Measurements from ENCODE around the gene KIAA0930. TPM values are rescaled to one million over a fixed set of nuclear protein-coding genes. Genes with fewer than 3 reads are reported as not detected.

KIAA0930 gene
- polyA plus RNA-seq, 1 donor from 2014 or later = 129 TPM

DNA sequence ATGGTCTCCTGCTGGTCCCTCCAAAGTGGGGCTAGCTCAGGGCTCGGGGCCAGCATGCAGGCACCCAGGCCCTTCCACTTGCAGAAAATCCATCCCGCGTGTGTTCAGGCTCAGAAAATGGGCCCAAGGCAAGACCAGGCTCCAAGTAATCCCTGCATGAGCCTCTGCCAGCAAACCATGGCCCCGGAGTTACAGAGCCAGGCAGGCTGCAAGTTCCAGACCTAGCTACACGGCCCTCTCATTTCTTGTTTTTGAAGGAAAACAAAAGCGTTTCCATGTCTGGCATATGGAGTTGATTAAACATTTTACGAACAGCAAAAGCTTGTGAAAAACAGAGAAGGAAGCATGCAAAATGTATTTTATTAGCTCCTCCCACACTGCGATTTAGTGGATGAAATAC is 29.7 kb downstream of the KIAA0930 start:
- H3K79me2 ChIP-seq (replicated peaks; ENCODE audit: insufficient read depth, low read length) = peaks cover 13% of the 10 kb centered on the region
- no peaks in the 10 kb centered on the region for H3K27me3 ChIP-seq (ENCODE audit: insufficient read depth, low read depth, low read length)
- no peaks in the 10 kb centered on the region for H3K9me3 ChIP-seq (ENCODE audit: low read length)
- no peaks in the 10 kb centered on the region for H4K20me1 ChIP-seq (ENCODE audit: insufficient read depth)
- H3K4me2 ChIP-seq (ENCODE audit: low read length) = no peak overlapping the region
- no peaks in the 10 kb centered on the region for H3F3A ChIP-seq (ENCODE audit: insufficient read depth, low read length, poor library complexity, severe bottlenecking)
- H3K4me3 ChIP-seq (ENCODE audit: low read length) = no peak overlapping the region
- no peak overlapping the region for H3K27ac ChIP-seq (ENCODE audit: low read length)
- no peaks in the 10 kb centered on the region for H3K9me2 ChIP-seq (ENCODE audit: insufficient read depth, low read length)
- no peak overlapping the region for H2AFZ ChIP-seq (ENCODE audit: low read depth, low read length)
- no peak for TF ChIP-seq RAD21 (conservative IDR thresholded peaks at IDR 0.05)
- TF ChIP-seq SMC3 (conservative IDR thresholded peaks at IDR 0.05; ENCODE audit: poor library complexity) = no peak
- no peak for TF ChIP-seq POLR2AphosphoS5 (IDR thresholded peaks at IDR 0.05)
- no peak for TF ChIP-seq MXI1 (conservative IDR thresholded peaks at IDR 0.05; ENCODE audit: poor library complexity, severe bottlenecking)
- no peak for TF ChIP-seq EZH2 (IDR thresholded peaks at IDR 0.05; ENCODE audit: borderline replicate concordance, insufficient read depth, low read length, poor library complexity, severe bottlenecking)
- no peak for TF ChIP-seq TAF1 (IDR thresholded peaks at IDR 0.05; ENCODE audit: low read depth)
- TF ChIP-seq EP300 (conservative IDR thresholded peaks at IDR 0.05; ENCODE audit: poor library complexity, severe bottlenecking) = no peak
- TF ChIP-seq CTCF (IDR thresholded peaks at IDR 0.05; ENCODE audit: poor library complexity, severe bottlenecking) = no peak
- TF ChIP-seq, protein P1, sequence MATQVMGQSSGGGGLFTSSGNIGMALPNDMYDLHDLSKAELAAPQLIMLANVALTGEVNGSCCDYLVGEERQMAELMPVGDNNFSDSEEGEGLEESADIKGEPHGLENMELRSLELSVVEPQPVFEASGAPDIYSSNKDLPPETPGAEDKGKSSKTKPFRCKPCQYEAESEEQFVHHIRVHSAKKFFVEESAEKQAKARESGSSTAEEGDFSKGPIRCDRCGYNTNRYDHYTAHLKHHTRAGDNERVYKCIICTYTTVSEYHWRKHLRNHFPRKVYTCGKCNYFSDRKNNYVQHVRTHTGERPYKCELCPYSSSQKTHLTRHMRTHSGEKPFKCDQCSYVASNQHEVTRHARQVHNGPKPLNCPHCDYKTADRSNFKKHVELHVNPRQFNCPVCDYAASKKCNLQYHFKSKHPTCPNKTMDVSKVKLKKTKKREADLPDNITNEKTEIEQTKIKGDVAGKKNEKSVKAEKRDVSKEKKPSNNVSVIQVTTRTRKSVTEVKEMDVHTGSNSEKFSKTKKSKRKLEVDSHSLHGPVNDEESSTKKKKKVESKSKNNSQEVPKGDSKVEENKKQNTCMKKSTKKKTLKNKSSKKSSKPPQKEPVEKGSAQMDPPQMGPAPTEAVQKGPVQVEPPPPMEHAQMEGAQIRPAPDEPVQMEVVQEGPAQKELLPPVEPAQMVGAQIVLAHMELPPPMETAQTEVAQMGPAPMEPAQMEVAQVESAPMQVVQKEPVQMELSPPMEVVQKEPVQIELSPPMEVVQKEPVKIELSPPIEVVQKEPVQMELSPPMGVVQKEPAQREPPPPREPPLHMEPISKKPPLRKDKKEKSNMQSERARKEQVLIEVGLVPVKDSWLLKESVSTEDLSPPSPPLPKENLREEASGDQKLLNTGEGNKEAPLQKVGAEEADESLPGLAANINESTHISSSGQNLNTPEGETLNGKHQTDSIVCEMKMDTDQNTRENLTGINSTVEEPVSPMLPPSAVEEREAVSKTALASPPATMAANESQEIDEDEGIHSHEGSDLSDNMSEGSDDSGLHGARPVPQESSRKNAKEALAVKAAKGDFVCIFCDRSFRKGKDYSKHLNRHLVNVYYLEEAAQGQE (IDR thresholded peaks at IDR 0.05; ENCODE audit: borderline replicate concordance) = no peak
- H3K36me3 ChIP-seq (ENCODE audit: insufficient read depth, low read length) = no peaks in the 10 kb centered on the region
- H3K9ac ChIP-seq (ENCODE audit: low read length) = no peak overlapping the region

DNA sequence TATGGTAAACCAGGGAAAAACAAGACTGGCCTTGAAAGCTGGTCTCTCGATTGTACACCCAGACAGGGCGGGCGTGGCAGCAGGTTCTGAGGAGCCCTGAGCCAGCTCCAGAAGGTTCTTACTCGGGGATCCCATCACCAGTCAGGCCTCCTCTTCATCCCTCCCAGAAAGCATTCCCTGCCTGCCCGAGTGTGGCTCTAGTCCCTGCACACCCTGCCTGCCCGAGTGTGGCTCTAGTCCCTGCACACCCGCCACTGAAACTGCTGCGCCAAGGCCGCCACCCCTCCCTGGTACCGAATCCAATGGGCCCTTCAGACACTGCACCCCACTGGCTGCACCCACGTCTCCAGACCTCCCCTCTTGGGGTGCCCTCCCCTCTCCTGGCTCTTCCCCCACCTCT is 30.1 kb downstream of the KIAA0930 start:
- Histone ChIP-seq H3K9ac (ENCODE audit: low read length) (no peak overlapping the region), H3K9me3 (ENCODE audit: low read length) (no peaks in the 10 kb centered on the region), H3K4me3 (ENCODE audit: low read length) (no peak overlapping the region)

More for the DNA sequence above, 30.1 kb downstream of the KIAA0930 start:
- Histone ChIP-seq H3K27me3 (ENCODE audit: insufficient read depth, low read depth, low read length) (no peaks in the 10 kb centered on the region), H3K9me2 (ENCODE audit: insufficient read depth, low read length) (no peaks in the 10 kb centered on the region), H3K27ac (ENCODE audit: low read length) (no peak overlapping the region), H3K79me2 (replicated peaks; ENCODE audit: insufficient read depth, low read length) (peaks cover 12% of the 10 kb centered on the region), H3K36me3 (ENCODE audit: insufficient read depth, low read length) (no peaks in the 10 kb centered on the region), H3F3A (ENCODE audit: insufficient read depth, low read length, poor library complexity, severe bottlenecking) (no peaks in the 10 kb centered on the region), H3K4me2 (ENCODE audit: low read length) (no peak overlapping the region), H4K20me1 (ENCODE audit: insufficient read depth) (no peaks in the 10 kb centered on the region), H2AFZ (ENCODE audit: low read depth, low read length) (no peak overlapping the region)
- TF ChIP-seq, protein P1 (IDR thresholded peaks at IDR 0.05; ENCODE audit: borderline replicate concordance) = no peak
- TF ChIP-seq CTCF (IDR thresholded peaks at IDR 0.05; ENCODE audit: poor library complexity, severe bottlenecking) (no peak), EZH2 (IDR thresholded peaks at IDR 0.05; ENCODE audit: borderline replicate concordance, insufficient read depth, low read length, poor library complexity, severe bottlenecking) (no peak), RAD21 (conservative IDR thresholded peaks at IDR 0.05) (no peak), EP300 (conservative IDR thresholded peaks at IDR 0.05; ENCODE audit: poor library complexity, severe bottlenecking) (no peak), MXI1 (conservative IDR thresholded peaks at IDR 0.05; ENCODE audit: poor library complexity, severe bottlenecking) (no peak), TAF1 (IDR thresholded peaks at IDR 0.05; ENCODE audit: low read depth) (no peak), POLR2AphosphoS5 (IDR thresholded peaks at IDR 0.05) (no peak), SMC3 (conservative IDR thresholded peaks at IDR 0.05; ENCODE audit: poor library complexity) (no peak)

Data from neural cell (in vitro differentiated cells).